ENCODE measurements around the gene RETREG2.

Gene RETREG2

GRCh38 chr2:219218217-219218731 is 40.2 kb downstream of the RETREG2 start:
- no peak for DNase-seq

GRCh38 chr2:219218732-219219701 is 40.9 kb downstream of the RETREG2 start, which contains the start of gene ABCB6:
ABCB6 (minus strand) TSS chr2:219218958; CDS start chr2:219218673, 285 bp downstream.
- no peak for DNase-seq

GRCh38 chr2:219219784-219220532 is 41.9 kb downstream of the RETREG2 start:
- no peak for DNase-seq

DNA sequence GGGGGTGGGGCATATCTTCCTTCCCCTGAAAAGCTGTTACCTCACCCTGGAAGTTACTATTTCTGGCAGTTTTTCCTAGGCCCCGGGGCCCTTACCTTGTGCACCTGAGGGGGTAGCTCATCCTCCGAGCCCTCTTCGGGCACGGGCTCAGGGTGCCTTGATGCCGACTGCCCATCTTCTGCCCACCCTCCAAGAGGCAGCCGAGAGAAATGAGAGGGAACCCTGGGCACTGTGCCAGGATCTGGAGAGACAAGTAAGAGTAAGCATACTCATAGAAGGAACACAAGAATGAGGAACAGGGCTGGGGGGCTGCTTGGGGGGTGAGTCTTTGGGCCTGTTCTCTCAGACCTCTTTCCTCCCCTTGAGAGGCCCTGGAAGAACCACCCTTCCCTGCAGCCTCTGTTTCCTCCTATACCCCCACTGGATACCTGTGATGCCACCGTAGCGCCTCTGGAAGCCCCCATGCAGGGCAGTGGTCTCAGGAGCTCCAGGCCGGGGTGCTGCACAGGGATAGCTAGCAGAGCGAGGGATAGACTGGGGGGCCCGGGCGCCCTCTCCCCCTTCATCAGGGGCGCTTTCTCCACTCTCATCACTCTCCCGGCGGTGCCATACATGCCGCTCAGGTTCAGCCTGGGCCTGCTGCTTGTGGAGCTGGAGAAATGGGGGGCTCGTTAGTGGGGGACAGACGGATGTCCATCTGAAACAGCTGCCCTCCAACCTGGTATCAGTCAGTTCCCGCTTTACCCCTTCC is 42.8 kb downstream of the RETREG2 start:
- no peak for DNase-seq

DNA sequence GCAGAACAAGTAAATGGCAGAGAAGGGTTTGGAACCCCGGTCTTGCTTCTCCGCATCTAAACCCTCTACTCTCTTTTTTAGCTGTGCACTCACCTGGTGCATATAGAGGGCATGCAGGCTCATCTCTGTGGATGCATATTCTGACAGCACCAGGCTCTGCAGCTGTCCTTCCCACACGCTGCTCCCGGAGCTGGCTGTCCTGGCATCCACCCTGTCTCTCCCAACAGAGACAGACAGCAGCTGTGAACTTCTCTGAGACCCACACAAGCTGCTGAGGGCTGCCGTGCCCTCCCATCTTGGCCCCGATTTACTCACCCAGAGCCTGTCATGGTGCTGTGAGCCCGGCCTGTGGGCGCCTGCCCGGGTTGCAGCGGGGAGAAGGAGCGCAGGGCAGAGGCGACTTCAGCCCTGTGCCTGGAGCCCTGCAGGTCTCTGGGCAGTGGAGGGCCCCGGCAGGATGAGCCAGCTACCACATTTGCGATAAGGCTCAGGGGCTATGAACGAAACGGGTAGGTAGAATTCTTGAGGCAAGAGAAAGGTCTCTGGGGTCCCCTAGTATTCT is 44.0 kb downstream of the RETREG2 start:
- DNase-seq: no peak

- DNase-seq: no peak
These were observed 45.9 kb downstream of the RETREG2 start for GRCh38 chr2:219223831-219224610.

- DNase-seq: peak; percentile 88 to 92
These were observed 47.3 kb downstream of the RETREG2 start for GRCh38 chr2:219225350-219225749.

DNA sequence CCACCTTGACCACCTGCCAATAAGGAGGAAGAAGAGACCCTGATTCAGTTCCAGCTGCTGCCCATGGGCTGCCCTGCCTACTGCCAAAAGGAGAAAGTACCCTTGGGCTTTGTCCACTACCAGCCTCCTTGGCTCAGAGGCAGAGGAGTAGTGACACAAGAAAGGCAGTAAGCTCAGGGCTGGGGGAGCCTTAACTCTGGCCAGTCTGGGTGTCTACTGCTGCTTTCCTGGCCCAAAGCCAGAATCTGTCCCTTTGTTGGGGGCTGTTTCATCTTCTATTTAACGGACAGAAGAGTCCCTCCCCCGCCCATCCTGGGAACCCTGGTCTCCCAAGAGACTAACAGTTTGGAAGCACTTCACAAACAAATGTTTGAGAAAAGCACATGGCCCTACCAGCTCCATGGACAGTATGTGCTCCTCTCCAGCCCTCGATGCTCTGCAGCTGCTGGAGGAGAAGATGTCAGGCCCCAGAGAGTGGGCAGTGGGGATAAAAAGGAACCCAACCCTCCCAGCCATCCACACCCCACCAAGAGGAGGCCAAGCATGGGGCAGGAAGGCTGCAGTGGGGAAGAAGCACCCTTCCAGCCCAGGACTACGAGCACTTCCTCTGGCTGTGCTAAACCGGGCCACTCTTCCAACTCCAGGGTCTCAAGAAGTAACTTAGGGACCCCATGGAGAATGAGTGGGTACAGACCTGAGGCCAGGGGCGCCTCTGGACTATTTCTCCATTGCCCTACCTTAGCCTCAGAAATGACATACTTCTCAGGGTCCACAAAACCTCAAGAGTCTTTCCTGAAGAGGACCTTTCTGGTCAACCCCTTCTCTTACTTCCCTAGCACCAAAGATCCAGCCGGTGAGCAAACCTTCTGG is 50.2 kb downstream of the RETREG2 start:
- no peak for DNase-seq

DNA sequence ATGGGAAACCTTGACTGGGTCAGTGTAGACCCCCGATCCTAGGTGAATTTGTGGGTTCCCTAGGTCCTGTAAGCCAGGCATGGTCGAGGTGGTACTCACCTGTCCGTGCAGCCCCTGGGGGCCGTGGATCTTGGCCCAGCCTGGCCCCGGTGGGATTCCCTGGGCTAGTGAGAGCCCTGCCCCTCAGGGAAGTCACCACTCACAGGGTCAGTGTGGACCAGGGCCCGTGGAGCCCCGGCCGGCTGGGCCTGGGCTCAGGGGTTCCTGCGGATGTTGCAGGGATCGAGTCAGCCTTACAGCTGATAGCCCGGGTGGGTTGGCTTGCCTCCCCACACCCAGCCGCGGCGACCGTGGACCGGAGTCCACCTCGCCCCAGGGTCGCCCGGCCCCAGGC is 50.8 kb downstream of the RETREG2 start:
- no peak for DNase-seq

DNA sequence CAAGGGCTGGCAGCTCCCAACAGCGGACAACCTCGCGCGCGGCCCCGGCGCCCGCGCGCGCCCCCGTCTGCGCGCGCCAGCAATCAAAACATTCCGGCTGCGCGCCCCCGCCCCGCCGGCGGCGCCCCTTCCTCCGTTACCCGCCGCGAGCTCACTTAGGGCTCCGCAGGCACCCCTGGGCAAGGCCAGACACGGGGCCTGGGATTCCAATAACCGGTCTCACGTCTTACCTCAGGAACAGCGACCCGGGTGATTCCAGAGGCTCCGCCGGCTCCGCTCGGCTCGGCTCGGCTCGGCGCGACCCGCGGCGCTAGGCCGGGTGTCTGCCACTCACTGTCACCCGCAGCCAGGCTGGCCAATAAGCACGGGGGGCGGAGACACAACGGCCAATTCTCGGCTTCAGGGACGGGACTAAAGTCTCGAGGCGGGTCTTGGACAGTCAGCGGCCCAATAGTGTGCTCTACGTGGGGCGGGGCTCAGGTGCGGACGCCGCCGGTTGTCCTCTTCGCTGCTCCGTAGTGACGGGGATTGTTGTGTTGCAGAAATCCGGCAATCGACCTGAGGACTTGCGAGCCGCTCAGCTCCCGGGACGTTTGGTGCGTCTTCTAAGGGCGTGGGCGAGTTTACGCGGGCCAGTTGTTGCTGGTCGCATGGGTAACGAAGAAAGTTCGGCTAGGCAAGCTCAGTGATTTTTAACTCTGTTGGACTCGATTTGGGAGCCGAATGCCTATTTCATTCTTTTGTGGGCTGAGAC is 51.4 kb downstream of the RETREG2 start, which contains the start of the genes ANKZF1 and ATG9A:
TSS of gene ANKZF1 (plus strand) at position 502 of the 754 bp plus-strand sequence. CDS start 452 bp downstream, outside the sequence.
TSS of gene ATG9A (minus strand) at position 332 of the 754 bp plus-strand sequence. CDS start 1,612 bp downstream, outside the sequence.
- peak; percentile 94 to 97 for DNase-seq

GRCh38 chr2:219230059-219230540 is 52.0 kb downstream of the RETREG2 start:
- DNase-seq: peak in 1 of 2 experiments; percentile 10

DNA sequence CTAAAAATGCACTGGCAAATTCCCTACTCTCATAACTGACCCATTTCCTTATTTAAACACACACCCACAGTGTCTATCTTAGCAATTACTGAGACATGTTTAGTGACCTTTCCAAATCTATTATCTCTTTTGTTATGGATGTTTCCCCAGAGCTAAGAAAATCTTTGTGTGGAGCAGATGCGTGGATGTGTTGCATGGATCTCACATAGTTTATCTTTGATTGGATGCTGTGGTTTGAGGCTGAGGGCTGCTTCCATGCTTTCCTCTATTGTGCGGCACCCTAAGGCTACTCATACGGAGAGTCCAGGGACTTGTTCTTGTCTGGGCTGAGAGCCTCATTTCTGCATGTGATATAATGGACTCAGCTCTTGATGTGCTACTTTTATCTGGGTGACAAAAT is 56.3 kb downstream of the RETREG2 start:
- DNase-seq: no peak
